ENCODE results near the gene DHRS9.
A peak's percentile ranks its signal among the peaks of the same experiment; 100 is the strongest.
"Not testable (repeated sequence)": the region's sequence is repeated elsewhere in the genome, so short reads cannot be mapped to it uniquely, and the experiment has no call there.

Gene DHRS9

DNA sequence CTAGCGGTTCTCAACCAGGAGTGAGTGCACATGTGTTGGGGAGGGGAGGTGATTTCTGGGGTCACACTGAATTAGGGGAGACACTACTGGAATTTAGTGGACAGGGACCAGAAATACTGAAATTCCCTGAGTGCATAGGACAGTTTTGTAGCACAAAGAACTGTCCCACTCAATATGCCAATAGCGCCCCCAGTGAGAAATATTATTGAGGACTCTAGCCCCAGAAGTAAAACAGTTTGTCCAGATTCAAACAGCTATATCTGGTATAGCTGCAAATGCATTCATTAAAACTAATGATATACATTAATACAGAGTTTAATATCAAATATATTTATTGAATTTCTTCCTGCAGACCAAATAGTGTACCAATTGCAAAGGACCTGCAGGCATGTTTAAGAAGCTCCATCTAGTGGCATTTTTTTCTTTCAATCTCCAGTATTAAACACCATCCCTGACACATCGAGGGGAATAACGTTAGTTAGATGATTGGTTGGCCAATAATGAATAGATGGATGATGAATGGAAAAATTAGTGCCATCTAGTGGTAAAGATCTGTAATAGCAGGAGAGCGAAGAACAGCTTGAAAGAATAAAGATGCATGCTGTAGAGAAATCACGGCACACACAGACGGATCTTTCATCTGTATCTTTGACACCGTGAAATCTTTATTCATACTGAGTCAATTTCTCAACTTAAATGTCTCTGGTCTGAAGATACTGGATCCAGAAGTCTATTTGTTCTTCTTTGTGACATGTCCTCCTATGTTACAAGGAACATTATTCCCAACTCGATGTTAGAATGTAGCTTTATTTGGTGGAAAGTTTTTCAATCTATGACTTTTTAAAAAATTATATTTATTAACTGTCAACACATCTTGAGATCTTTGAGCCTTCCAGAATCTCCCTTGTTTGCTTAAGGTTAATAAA is 62.5 kb downstream of the DHRS9 start:
- peak in 3 of 51 donors; percentile 1 to 49 (median 11) for DNase-seq

DNA sequence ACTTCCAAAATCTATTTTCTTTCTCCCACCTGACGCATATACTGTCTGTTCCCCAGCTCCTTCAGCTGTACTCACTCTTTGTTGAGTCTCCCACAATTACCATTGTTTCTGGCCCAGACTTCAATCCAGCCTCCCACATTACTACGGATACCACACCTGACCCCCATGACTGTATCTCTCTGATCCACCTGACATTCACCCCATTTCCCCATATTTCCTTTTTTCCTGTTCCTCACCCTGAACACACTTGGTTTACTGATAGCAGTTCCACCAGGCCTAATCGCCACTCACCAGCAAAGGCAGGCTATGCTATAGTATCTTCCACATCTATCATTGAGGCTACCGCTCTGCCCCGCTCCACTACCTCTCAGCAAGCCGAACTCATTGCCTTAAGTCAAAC is 64.9 kb downstream of the DHRS9 start:
- not testable (repeated sequence) for DNase-seq

DNA sequence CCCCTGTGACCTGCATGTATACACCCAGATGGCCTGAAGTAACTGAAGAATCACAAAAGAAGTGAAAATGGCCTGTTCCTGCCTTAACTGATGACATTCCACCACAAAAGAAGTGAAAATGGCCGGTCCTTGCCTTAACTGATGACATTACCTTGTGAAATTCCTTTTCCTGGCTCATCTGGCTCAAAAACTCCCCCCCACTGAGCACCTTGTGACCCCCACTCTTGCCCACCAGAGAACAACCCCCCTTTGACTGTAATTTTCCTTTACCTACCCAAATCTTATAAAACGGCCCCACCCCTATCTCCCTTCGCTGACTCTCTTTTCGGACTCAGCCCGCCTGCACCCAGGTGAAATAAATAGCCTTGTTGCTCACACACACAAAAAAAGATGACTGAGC is 67.1 kb downstream of the DHRS9 start:
- not testable (repeated sequence) for DNase-seq

DNA sequence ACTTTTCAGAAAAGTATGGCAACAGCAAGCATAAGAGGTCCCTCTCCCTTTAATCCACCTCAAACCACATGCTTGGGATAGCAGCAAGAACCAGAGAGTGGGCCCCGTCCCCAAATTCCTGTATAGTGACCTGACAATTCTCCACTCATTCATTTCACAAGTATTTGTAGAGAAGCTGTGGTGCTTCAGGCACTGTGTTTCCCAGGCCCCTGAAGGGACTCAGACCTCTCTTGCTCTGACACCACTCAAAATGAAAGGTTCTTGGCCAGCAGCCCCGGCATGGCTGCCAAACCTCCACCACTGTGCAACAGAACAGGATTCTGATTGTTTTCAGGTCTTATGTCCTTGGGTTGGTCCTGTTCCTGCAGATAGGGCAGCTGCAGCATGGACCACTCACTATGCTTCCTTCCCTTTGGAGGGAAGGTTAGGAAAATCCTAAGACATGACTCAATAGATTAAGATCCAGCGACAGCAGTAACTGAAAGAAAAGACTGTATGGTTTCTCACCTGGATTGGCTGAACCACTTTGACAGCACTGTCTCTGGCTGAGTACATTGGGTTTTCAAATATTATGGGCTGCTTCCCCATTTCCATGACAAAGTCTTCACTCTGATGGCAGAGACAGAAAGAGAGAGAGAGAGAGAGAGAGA is 67.6 kb downstream of the DHRS9 start:
- DNase-seq = no peak

DNA sequence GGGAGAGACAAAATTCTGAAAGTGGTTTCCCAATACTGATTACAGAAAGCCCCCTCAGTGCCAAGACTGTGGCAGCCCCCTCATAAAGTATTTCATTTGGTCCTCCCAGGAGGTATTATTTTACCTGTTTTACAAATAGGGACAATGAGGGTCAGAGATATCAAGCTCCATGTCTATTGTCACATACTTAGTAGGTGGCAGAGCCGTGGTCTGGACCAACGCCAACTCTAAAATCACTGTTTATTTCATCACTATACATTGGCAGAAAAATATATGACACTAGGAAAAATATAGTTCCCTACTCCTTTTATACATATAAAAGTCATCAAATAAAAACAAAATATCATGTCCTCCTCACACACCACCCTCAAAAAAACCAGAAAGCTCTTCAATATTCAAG is 68.6 kb downstream of the DHRS9 start:
- no peak for DNase-seq

DNA sequence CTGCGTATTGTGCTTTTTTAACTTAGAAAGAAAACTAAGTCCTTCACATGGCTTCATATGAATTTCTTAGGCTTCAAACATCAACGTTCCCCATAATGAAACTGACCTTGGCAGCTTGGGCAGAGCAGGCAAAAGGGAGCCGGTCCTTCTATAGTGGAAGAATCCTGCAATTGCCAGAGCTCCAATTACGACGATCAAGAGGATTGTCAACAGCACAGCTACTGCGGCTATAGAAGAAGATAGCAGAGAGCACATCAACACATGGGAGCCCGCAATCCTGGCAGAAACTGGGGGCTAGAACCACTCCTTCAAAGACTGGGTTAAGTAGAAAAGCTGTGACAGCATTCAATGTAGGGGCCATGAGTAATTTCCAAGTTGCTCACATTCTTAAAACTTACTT is 69.8 kb downstream of the DHRS9 start:
- no peak for DNase-seq

DNA sequence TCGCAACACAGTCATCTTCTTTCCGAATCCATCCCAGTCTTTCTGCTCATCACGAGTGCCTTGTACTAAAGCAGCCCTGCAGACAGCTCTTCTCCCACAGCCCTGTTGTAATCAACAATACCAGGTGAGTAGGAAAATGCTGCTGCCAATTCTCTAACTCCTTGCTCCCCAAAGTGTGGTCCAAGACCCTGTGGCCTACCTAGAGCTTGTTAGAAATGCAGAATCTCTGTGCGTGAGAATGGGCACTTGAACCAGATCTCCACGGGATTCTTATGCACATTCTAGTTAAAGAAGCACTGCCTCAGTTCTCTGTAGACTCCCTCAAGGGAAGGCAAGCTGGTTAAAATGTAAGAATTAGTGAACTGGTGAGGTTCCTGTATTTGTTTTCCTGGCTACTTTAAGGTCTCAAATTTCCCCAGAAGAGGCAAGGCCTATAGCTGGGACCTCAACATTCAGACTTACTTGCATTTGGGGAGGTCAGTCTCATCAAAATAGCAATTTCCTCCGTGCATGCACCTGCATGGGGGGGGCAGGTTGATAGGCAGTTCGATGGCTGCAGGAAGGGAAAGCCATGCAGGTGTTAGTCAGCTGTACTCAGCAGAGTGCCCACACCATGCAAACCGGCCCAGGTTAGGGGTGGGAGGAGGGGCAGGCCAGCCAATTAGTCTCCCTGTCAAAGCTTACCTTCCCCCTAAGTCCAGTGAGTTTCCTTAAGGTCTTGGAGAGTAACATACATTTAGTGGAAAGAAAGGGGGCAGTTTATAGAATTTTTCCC is 70.8 kb downstream of the DHRS9 start:
- no peak for DNase-seq

DNA sequence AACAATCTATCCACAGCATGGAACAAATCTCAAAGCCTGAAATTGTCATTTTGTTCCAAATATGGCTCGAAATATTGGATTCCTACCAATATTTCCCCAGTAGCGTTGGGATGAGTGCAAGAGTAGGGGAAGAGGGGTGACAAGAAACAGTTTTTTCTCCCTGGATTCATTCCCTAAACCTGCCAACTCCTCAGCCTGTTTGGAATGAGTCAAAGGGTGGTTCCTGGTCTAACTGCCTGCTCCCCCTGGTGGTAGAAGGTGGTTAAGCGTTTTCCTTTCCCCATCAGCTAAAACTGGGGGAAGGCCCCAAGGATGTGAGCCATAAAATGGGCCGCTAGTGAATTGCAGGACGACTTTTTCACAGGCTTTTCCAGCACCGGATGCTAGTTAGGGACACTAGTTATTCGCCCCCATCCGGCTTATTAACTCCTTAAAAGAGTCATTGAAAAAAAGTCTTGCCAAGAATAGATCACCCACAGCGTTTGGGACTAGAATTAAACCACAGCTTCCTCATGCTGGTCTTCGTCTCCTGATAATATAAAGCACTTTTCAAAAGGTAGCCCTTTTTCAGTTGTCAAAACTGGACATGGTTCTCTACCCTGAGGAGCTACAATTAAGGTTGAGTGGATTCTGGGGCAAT is 72.5 kb downstream of the DHRS9 start:
- peak in 14 of 51 donors; percentile 1 to 45 (median 8) for DNase-seq

DNA sequence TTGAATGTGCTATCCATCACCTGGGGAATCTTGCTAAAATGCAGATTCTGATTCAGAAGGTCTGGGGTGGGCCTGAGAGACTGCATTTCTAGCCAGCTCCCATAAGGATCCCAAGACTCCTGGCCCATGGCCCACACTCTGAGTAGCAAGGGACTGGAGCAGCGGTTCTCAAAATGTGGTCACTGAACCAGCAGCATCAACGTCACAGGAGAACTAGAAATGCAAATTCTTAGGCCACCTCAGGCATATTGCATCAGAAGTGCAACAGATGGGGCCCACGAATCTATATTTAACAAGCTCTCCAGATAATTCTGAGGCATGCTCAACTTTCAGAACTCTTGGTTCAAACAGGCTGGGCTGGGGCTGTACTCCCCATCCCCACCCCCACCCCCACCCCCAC is 74.6 kb downstream of the DHRS9 start:
- DNase-seq = no peak
